Gastrocnemius medialis (tissue), 4 donors: Measurements from ENCODE around the gene UTP11.

Experiments used
- POLR2A ChIP-seq, 2 donors: fragments of 450-650 bp; IDR thresholded peaks; one replicate each; pipeline ENCODE4 v1.6.1; 2017; ENCODE audit warnings: antibody characterized with exemption in 2 of 2, mild to moderate bottlenecking in 2 of 2, moderate library complexity in 2 of 2
- TF ChIP-seq, protein P1 (sequence below), 5 experiments: fragments of 450-650 bp in 3 of 5; fragments of 200-600 bp in 2 of 5; sonication (generic) in 2 of 5; IDR thresholded peaks in 4 of 5; conservative IDR thresholded peaks in 1 of 5; 1 replicate in 4 of 5; 2 replicates in 1 of 5; pipeline ENCODE4 v1.5.1; 2016 to 2019; ENCODE audit warnings: antibody characterized with exemption in 5 of 5, mild to moderate bottlenecking in 3 of 5, moderate library complexity in 3 of 5

DNA sequence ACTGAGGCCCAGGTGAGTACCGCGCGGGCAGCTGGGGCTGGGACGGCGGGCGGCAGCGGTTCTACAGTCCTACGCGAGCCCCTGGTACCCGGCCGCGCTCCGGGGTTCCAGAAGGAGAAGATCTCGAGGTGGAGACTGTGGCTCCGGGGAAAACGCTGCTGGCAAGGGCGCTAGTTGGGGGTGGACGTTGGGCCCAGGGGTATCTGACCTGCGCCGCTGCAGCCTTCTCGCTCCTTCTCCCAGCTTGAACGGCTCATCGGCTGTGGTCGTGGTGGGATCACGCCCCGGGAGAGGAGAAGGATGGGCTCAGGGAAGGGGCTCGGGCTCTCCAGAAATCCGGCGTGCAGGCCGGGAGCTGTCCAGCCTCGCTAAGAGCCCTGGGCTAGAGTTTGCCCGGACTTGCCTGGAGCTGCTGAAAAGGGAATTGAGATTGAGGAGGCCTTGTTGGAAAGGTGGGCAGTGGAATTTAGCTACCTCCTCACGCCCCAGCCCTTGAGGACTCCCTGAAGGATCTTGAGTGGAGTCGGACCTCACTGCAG lies 35.1 kb downstream of the UTP11 start:
- no peak for TF ChIP-seq POLR2A (IDR thresholded peaks at IDR 0.05)
- TF ChIP-seq, protein P1, sequence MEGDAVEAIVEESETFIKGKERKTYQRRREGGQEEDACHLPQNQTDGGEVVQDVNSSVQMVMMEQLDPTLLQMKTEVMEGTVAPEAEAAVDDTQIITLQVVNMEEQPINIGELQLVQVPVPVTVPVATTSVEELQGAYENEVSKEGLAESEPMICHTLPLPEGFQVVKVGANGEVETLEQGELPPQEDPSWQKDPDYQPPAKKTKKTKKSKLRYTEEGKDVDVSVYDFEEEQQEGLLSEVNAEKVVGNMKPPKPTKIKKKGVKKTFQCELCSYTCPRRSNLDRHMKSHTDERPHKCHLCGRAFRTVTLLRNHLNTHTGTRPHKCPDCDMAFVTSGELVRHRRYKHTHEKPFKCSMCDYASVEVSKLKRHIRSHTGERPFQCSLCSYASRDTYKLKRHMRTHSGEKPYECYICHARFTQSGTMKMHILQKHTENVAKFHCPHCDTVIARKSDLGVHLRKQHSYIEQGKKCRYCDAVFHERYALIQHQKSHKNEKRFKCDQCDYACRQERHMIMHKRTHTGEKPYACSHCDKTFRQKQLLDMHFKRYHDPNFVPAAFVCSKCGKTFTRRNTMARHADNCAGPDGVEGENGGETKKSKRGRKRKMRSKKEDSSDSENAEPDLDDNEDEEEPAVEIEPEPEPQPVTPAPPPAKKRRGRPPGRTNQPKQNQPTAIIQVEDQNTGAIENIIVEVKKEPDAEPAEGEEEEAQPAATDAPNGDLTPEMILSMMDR (IDR thresholded peaks at IDR 0.05 in 4 of 5, conservative IDR thresholded peaks at IDR 0.05 in 1 of 5) = no peak
